GM18498 (cell line): ENCODE results near the gene TBC1D22A.

Source experiments
- ATAC-seq: cut with Tn5 transposase; IDR thresholded peaks from one replicate; pipeline ENCODE4 v1.9.1; 2021; ENCODE audit warnings: mild to moderate bottlenecking, moderate library complexity; ENCODE audit not compliant: unreplicated experiment

Gene TBC1D22A

GRCh38 chr22:46946383-46946962 is 184.0 kb downstream of the TBC1D22A start:
- no peak for ATAC-seq

GRCh38 chr22:46947516-46948257 is 185.2 kb downstream of the TBC1D22A start:
- ATAC-seq: no peak

GRCh38 chr22:46948411-46949144 is 186.1 kb downstream of the TBC1D22A start:
- no peak for ATAC-seq

GRCh38 chr22:46951350-46951749 is 188.9 kb downstream of the TBC1D22A start:
- ATAC-seq: no peak

GRCh38 chr22:46951973-46952372 is 189.5 kb downstream of the TBC1D22A start:
- ATAC-seq: no peak

GRCh38 chr22:46953968-46954765 is 191.7 kb downstream of the TBC1D22A start:
- no peak for ATAC-seq

GRCh38 chr22:46954781-46955180 is 192.3 kb downstream of the TBC1D22A start:
- no peak for ATAC-seq

GRCh38 chr22:46956498-46957215 is 194.2 kb downstream of the TBC1D22A start:
- no peak for ATAC-seq

- ATAC-seq: no peak
These were observed 195.1 kb downstream of the TBC1D22A start for GRCh38 chr22:46957521-46957920.

- no peak for ATAC-seq
These were observed 195.7 kb downstream of the TBC1D22A start for GRCh38 chr22:46958191-46958590.

GRCh38 chr22:46958658-46959057 is 196.2 kb downstream of the TBC1D22A start:
- no peak for ATAC-seq

- no peak for ATAC-seq
These were observed 196.9 kb downstream of the TBC1D22A start for GRCh38 chr22:46959369-46959768.

GRCh38 chr22:46961591-46962295 is 199.3 kb downstream of the TBC1D22A start:
- ATAC-seq: no peak

GRCh38 chr22:46962406-46962805 is 200.0 kb downstream of the TBC1D22A start:
- ATAC-seq: no peak

- no peak for ATAC-seq
These were observed 201.5 kb downstream of the TBC1D22A start for GRCh38 chr22:46963672-46964545.

GRCh38 chr22:46964773-46965550 is 202.5 kb downstream of the TBC1D22A start:
- no peak for ATAC-seq

- ATAC-seq: no peak
These were observed 203.4 kb downstream of the TBC1D22A start for GRCh38 chr22:46965555-46966494.
